Epidermal melanocyte (primary cell): Measurements from ENCODE around the gene PDC.
"Not testable (repeated sequence)": the region's sequence is repeated elsewhere in the genome, so short reads cannot be mapped to it uniquely, and the experiment has no call there.

Experiments
- DNase-seq: peaks from one replicate; pipeline ENCODE4 v3.0.0; 2011; ENCODE audit warnings: low spot score; ENCODE audit not compliant: insufficient read length

The PDC gene

GRCh38 chr1:186465946-186466345 lies 5.0 kb upstream of the PDC start:
- no peak for DNase-seq

DNA sequence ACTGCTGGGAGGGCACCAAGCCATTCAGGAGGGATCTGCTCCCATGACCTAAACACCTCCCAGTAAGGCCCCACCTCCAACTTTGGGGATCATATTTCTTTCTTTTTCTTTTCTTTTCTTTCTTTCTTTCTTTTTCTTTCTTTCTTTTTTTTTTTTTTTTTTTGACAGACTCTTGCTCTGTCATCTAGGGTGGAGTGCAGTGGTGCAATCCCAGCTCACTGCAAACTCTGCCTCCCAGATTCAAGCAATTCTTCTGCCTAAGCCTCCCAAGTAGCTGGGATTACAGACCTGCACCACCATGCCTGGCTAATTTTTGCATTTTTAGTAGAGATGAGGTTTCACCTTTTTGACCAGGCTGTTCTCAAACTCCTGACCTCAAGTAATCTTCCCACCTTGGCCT lies 4.6 kb upstream of the PDC start:
- DNase-seq: not testable (repeated sequence)

DNA sequence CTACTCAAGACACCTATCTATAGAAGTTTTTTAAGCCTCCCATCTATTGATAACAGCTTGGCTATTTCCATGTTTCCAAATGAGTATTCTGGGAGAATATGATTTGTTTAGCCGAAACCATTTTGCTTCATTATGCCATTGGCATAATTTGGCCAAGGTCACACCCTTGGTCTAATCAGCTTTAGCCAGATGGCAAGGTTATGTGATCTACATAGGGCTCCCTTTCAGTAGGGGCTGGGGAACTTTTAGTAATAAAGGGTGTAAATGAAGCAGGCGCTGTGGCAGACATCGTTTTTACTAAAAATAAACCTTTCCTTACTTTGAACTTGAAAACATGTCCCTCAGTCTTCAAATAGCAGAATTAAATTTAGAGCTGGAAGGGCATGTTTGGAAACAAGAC lies 3.0 kb upstream of the PDC start:
- DNase-seq: no peak

- no peak for DNase-seq
Measured at GRCh38 chr1:186463511-186463910, 2.6 kb upstream of the PDC start.

GRCh38 chr1:186459161-186459560 lies 1.8 kb downstream of the PDC start:
- DNase-seq: not testable (repeated sequence)

- DNase-seq: no peak
Measured at GRCh38 chr1:186456729-186457255, 4.1 kb downstream of the PDC start.

GRCh38 chr1:186454981-186455380 lies 5.9 kb downstream of the PDC start:
- DNase-seq: no peak

- no peak for DNase-seq
Measured at GRCh38 chr1:186446152-186446551, 14.8 kb downstream of the PDC start.

DNA sequence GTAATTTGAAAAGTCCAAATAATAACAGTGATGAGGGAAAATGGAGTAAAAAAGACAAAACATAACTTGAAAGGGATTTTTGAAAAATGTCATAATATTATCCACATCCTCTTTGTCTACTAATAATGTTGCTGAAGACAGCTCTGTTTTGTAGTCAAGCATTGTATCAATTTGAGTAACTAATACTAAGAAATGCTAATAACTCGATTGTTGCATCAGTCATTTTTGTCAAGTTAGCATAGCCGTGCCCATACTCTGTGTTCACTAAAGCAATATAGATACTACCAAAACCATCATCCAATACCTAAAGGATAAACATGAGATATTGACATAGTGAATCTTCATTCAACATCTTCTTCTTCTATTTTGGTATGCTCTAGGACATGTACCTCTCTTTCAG lies 17.3 kb downstream of the PDC start:
- DNase-seq: no peak

GRCh38 chr1:186442651-186443375 lies 18.1 kb downstream of the PDC start:
- no peak for DNase-seq

DNA sequence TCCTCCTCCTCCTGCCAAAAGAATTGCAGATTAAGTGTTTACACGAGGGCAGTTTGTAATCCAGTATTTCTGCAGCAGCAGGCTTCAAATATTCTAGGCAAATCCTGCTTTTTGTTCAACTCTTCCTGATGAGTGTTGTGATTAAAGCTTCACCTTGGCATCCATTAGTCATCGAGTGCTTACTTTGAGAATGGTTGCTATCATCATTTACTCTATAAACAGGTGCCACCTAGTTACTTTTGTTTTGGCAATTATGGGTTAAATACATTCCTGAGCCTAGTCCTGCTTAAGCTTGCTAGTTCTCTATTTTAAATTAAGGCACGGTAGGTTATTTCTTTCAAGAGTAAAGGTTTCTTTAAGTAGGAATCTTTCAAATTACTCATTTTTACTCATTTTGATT lies 20.3 kb downstream of the PDC start:
- DNase-seq: no peak

DNA sequence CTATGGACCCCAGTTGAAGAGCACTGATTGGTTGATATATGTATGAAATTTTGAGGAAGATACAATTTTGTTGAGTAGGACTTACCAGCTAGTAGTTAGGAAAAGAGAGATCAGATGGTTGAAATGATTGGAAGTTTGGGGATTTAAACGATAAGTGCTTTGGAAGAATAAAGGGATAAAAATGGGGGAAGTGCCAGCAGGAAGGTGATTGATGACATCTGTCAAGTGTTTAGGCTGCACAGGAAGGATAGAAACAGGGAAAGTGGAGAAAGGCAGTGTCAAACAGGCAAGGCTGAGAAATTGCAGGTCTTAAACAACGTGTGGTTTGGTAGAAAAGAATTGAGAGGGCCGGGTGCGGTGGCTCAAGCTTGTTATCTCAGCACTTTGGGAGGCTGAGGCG lies 22.3 kb downstream of the PDC start:
- DNase-seq: no peak

DNA sequence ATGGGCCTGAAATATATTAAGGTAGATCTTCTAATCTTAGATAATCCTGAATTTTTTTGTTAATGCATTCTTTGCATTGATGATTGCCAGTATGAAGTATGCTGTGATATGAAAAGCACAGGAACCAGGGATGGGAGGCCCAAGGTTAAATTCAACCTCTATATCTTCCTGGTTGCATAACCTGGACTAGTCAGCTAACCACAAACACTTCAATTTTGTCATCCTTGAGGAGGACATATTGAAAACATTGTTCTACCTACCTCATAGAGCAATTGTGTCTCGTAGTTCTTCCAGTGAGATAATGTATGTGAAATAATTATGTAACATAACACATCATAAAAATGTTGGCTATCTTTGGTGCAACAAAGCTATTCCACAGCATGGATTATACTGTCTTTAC lies 25.6 kb downstream of the PDC start:
- no peak for DNase-seq

GRCh38 chr1:186429017-186429416 lies 31.9 kb downstream of the PDC start:
- no peak for DNase-seq

DNA sequence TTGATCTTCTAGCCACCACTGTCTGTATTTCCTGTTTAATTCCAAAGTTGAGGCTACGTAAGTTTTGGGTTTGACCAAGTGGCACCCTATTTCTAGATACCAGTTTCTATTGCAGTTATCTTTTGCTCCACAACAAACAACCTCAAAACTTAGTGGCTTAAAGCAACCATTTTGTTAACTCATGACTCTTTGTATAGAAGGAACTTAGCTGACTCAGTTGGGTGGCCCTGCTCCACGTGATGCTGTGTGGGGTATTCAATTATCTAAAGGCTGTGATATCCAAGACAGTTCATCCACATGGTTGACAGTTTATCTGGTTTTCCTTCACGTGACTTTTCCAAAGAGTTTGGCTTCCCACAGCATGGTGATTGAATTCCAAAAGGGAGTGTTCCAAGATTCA lies 34.8 kb downstream of the PDC start:
- no peak for DNase-seq

DNA sequence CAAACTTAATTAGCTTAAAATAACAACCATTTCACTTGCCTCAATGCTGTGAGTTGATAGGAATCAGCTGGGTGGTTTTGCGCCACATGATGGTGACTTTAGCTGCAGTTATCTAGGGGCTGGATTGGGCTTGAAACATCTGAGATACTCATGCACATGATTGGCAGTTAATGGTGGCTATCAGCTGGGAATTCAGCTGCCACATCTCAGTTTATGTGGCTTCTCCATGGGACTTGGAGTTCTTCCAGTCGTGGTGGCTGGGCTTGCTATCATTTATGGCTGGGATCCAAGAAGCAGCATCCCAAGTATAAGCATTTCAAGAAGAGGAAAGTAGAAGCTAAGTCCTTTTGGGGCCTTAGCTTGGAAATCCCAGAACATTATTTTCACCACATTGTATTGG lies 36.4 kb downstream of the PDC start:
- no peak for DNase-seq

DNA sequence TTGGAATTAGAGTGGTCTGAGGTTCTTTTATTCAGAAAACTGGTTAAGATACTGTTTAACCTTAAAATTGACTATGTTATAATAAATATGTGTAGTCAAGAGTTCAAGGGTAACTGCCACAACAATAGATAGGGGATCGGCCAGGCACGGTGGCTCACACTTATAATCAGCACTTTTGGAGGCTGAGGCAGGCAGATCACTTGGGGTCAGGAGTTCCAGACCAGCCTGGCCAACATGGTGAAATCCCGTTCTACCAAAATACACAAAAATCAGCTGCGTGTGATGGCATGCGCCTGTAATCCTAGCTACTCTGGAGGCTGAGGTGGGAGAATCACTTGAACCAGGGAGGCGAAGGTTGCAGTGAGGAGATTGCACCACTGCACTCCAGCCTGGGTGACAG lies 39.5 kb downstream of the PDC start:
- DNase-seq: no peak

GRCh38 chr1:186420923-186421322 lies 40.0 kb downstream of the PDC start:
- no peak for DNase-seq

DNA sequence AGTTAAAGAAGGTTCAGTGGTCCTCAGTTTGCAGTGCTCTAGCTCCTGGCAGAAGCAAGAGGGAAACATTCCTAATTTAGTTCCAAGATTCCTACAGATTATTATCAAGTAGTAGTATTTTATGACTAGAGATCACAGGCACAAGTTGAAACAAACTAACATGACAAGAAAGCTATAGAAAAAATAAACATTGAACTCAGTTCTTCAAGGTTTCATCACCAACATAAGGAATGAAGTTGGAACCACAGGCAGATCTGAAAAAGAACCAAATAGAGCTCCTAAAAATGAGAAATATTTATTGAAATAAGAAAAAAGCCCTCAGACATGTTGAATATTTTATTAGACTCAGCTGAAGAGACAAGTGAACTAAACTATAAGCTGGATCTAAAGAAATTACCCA lies 40.6 kb downstream of the PDC start:
- no peak for DNase-seq

- DNase-seq: no peak
Measured at GRCh38 chr1:186418503-186418902, 42.4 kb downstream of the PDC start.

- no peak for DNase-seq
Measured at GRCh38 chr1:186413319-186413718, 47.6 kb downstream of the PDC start.

- DNase-seq: no peak
Measured at GRCh38 chr1:186409091-186409490, 51.8 kb downstream of the PDC start.

GRCh38 chr1:186404454-186405051 lies 56.4 kb downstream of the PDC start:
- DNase-seq: no peak
